Stimulated activated CD8-positive, alpha-beta memory T cell treated with anti-CD3 and anti-CD28 coated beads, Interleukin-7, amount 100 ng/mL, for 4 hours (primary cell): ENCODE data around the gene MYD88.
"Not testable (repeated sequence)": the region's sequence is repeated elsewhere in the genome, so short reads cannot be mapped to it uniquely, and the experiment has no call there.

ENCODE experiments used
- DNase-seq, 2 donors: peaks; one replicate each; pipeline ENCODE4 v3.0.0-alpha.2; 2020; ENCODE audit warnings: low read depth in 2 of 2

MYD88 gene

GRCh38 chr3:38126121-38126892, 12.2 kb upstream of the MYD88 start:
- no peak for DNase-seq

GRCh38 chr3:38127611-38128302, 10.7 kb upstream of the MYD88 start:
- DNase-seq: no peak

GRCh38 chr3:38128303-38128655, 10.2 kb upstream of the MYD88 start:
- no peak for DNase-seq

DNA sequence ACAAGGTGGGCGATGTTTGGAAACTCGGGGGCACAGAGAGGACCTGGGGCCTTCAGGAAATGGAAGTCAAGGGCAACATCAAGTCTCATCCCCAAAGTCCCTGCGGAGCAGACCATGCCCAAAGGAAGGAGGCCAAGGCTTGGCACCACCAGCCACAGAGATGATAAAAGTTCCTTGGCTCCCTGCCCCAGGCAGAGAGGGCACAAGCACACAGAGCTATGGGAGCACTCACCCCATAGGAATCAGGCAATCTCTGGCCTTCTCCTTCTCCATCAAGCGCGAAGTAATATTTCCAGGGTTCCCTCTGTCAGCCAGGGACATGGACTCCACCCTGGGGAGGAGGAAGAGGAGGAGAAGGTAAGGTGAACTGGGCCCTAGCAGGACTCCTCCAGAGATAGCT, 9.4 kb upstream of the MYD88 start:
- no peak for DNase-seq

DNA sequence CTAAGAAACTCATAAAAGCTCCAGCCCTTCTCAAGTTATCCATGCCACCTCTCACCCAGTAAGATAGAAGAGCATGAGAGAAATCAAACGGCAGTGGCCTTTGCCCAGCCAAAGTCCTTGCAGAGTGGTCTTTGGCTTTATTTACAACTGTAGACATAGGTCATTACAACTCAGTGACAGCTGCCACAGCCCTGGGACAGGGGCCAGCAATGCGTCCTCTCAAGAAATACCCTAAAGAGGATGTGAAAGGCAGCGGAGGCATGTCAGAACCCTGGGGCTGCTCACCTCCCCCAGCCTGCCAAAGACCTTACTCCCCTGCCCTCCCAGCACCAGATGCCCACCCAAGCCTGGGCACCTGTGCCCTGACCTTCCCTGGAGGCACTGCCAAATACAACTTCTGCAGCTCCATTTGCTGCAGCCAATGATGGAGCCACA, 7.8 kb upstream of the MYD88 start:
- no peak for DNase-seq

GRCh38 chr3:38131621-38132369, 6.7 kb upstream of the MYD88 start:
- no peak for DNase-seq

- DNase-seq: no peak
Observed at GRCh38 chr3:38133209-38133556, 5.3 kb upstream of the MYD88 start.

DNA sequence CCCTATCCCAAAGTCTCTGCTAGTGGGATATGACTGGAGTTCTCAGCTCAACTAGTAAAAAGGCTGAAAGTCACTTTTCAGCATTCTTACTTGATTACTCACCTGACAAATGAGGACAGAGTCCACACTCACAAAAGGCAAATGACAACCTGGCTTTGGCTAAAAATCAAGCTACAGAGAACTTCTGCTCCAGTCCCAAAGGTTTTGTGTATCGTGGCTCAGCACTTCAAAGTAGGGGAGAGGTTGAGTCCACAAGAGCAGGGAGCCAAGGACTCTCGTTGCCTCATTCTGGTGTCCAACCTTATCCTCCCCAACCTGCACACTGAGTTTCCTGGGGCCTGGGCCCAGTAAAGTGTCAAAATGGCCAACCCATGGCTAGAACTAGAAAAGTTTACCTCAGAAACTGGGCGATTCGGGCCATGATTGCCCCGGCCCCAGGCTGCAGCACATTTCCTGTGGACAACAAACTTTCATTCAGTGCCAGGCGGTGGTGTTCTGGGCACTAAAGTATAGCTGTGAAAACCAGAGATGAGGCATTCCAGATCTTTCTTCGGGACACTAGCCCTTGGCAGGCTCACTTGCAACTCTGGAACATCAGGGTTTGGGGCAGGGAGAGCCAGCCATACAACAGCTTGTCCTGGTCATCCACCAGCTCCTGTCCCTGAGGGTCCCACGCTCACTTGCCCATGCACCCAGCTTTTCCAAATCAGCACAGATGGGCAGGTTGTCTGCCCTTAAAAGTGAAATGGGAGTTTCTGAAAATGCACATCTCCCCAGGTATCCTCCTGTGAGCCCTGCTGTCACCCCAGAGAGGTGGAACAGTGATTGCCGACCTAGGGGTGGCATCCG, 4.7 kb upstream of the MYD88 start:
- no peak for DNase-seq

DNA sequence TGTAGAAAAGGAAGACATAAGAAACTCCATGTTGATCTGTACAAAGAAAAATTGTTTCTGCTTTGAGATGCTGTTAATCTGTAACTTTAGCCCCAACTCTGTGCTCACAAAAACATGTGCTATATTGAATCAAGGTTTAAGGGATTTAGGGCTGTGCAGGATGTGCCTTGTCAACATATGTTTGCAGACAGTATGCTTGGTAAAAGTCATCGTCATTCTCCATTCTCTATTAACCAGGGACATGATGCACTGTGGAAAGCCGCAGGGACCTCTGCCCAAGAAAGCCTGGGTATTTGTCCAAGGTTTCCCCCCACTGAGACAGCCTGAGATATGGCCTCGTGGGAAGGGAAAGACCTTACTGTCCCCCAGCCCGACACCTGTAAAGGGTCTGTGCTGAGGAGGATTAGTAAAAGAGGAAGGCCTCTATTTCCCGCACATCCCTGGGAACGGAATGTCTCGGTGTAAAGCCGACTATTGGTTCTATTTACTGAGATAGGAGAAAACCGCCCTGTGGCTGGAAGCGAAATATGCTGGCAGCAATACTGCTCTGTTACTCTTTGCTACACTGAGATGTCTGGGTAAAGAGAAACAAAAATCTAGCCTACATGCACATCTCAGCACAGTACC, 3.8 kb upstream of the MYD88 start:
- DNase-seq: not testable (repeated sequence)

DNA sequence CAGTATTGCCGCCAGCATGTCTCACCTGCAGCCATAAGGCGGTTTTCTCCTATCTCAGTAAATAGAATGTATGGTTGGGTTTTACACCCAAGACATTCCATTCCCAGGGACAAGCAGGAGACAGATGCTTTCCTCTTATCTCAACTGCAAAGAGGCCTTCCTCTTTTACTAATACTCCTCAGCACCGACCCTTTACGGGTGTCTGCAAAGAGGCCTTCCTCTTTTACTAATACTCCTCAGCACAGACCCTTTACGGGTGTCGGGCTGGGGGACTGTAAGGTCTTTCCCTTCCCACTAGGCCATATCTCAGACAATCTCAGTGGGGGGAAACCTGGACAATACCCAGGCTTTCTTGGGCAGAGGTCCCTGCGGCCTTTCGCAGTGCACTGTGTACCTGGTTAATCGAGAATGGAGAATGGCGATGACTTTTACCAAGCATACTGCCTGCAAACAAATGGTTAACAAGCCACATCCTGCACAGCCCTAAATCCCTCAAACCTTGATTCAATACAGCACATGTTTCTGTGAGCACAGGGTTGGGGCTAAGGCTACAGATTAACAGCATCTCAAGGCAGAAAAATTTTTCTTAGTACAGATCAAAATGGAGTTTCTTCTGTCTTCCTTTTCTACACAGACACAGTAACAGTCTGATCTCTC, 2.7 kb upstream of the MYD88 start:
- DNase-seq: not testable (repeated sequence)

GRCh38 chr3:38136393-38136776, 2.1 kb upstream of the MYD88 start:
- DNase-seq: no peak

GRCh38 chr3:38136777-38137614, 1.5 kb upstream of the MYD88 start, which contains the start of gene ACAA1:
Gene ACAA1 (minus strand): TSS chr3:38137127. CDS start chr3:38137035, 92 bp downstream.
- peak; percentile 97 to 98 for DNase-seq

GRCh38 chr3:38137615-38138348, 679 bp upstream of the MYD88 start:
- DNase-seq: no peak

- no peak for DNase-seq
Observed at GRCh38 chr3:38139191-38139590, 730 bp downstream of the MYD88 start.

- DNase-seq: no peak
Observed at GRCh38 chr3:38139652-38140051, 1.2 kb downstream of the MYD88 start.

- no peak for DNase-seq
Observed at GRCh38 chr3:38140326-38141172, 2.1 kb downstream of the MYD88 start.

DNA sequence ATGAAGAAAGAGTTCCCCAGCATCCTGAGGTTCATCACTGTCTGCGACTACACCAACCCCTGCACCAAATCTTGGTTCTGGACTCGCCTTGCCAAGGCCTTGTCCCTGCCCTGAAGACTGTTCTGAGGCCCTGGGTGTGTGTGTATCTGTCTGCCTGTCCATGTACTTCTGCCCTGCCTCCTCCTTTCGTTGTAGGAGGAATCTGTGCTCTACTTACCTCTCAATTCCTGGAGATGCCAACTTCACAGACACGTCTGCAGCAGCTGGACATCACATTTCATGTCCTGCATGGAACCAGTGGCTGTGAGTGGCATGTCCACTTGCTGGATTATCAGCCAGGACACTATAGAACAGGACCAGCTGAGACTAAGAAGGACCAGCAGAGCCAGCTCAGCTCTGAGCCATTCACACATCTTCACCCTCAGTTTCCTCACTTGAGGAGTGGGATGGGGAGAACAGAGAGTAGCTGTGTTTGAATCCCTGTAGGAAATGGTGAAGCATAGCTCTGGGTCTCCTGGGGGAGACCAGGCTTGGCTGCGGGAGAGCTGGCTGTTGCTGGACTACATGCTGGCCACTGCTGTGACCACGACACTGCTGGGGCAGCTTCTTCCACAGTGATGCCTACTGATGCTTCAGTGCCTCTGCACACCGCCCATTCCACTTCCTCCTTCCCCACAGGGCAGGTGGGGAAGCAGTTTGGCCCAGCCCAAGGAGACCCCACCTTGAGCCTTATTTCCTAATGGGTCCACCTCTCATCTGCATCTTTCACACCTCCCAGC, 2.9 kb downstream of the MYD88 start:
- DNase-seq: no peak

GRCh38 chr3:38141952-38142273, 3.5 kb downstream of the MYD88 start:
- no peak for DNase-seq
